Fibroblast of lung (primary cell): ENCODE results near the gene SIAH2. TPM values are rescaled to one million over a fixed set of nuclear protein-coding genes. Genes with fewer than 3 reads are reported as not detected.

ENCODE experiments used
- DNase-seq, 2 donors: peaks; one replicate each; pipeline versions ENCODE4 v3.0.0 to v3.0.0-alpha.2; 2010; ENCODE audit warnings: low read depth in 2 of 2
- H2AFZ ChIP-seq: 2 replicates; pipeline ENCODE4 v1.5.1; 2012; ENCODE audit warnings: low read length, control low read depth, inconsistent platforms
- H3K27ac ChIP-seq: 2 replicates; pipeline ENCODE4 v1.5.1; 2011; ENCODE audit warnings: low read length, control low read depth; ENCODE audit not compliant: insufficient read depth
- H3K27me3 ChIP-seq: 2 replicates; pipeline ENCODE4 v1.5.1; 2011; ENCODE audit warnings: mild to moderate bottlenecking, low read length; ENCODE audit not compliant: control insufficient read depth, insufficient read depth
- H3K36me3 ChIP-seq: 2 replicates; pipeline ENCODE4 v1.5.1; 2011; ENCODE audit warnings: low read length; ENCODE audit not compliant: control insufficient read depth, insufficient read depth
- H3K4me1 ChIP-seq: 2 replicates; pipeline ENCODE4 v1.5.1; 2011; ENCODE audit warnings: low read length; ENCODE audit not compliant: control insufficient read depth, insufficient read depth; ENCODE audit errors: extremely low read depth
- H3K4me2 ChIP-seq: 2 replicates; pipeline ENCODE4 v1.5.1; 2011; ENCODE audit warnings: low read length, control low read depth; ENCODE audit not compliant: insufficient read depth; ENCODE audit errors: extremely low read depth
- H3K4me3 ChIP-seq, 4 experiments: fragments of 200-600 bp in 1 of 4; sonication (generic) in 1 of 4; replicated peaks in 1 of 4; 2 replicates each; pipeline ENCODE4 v1.5.1; 2011 to 2016; ENCODE audit warnings: low read length in 4 of 4, low read depth in 3 of 4, mild to moderate bottlenecking in 3 of 4, control low read depth in 2 of 4, inconsistent platforms in 1 of 4, mixed read lengths in 1 of 4; ENCODE audit not compliant: insufficient read depth in 1 of 4; ENCODE audit errors: control extremely low read depth in 1 of 4
- H3K79me2 ChIP-seq: 2 replicates; pipeline ENCODE4 v1.5.1; 2012; ENCODE audit warnings: mild to moderate bottlenecking, low read length, inconsistent platforms; ENCODE audit not compliant: control insufficient read depth, insufficient read depth
- H3K9ac ChIP-seq: 2 replicates; pipeline ENCODE4 v1.5.1; 2011; ENCODE audit warnings: mild to moderate bottlenecking, low read length, control low read depth; ENCODE audit not compliant: insufficient read depth
- H3K9me3 ChIP-seq: 2 replicates; pipeline ENCODE4 v1.5.1; 2012; ENCODE audit warnings: low read depth, low read length; ENCODE audit not compliant: control insufficient read depth, insufficient read depth
- H4K20me1 ChIP-seq: 2 replicates; pipeline ENCODE4 v1.5.1; 2011; ENCODE audit warnings: low read length; ENCODE audit not compliant: control insufficient read depth, insufficient read depth; ENCODE audit errors: extremely low read depth
- EZH2 ChIP-seq: IDR thresholded peaks from 2 replicates; pipeline ENCODE4 v1.5.1; 2012; ENCODE audit warnings: low read length, control low read depth, mild to moderate bottlenecking; ENCODE audit errors: missing control alignments
- polyA minus RNA-seq: library from RNA; depleted of rRNA, polyadenylated mRNA; stranded (reverse); fragments of >200 nt; gene quantifications from 2 replicates; pipeline ENCODE4 v1.2.3, GENCODE V29; 2011; ENCODE audit warnings: low replicate concordance
- polyA plus RNA-seq, 2 donors: library from polyadenylated mRNA; depleted of rRNA in 1 of 2; stranded (reverse) in 1 of 2; unstranded in 1 of 2; fragments of >200 nt; gene quantifications; 2 replicates each; pipeline ENCODE4 v1.2.1, GENCODE V29; 2011 to 2012; ENCODE audit warnings: missing spikeins in 1 of 2
- total RNA-seq: library from RNA; depleted of rRNA; stranded (reverse); fragments of >200 nt; gene quantifications from 2 replicates; pipeline ENCODE4 v1.2.1, GENCODE V29; 2014
- TF ChIP-seq, protein P1 (sequence below), 2 donors: IDR thresholded peaks in 1 of 2; conservative IDR thresholded peaks in 1 of 2; 1 replicate in 1 of 2; 2 replicates in 1 of 2; pipeline ENCODE4 v1.5.1; 2011 to 2012; ENCODE audit warnings: low read length in 2 of 2, control low read depth in 1 of 2, inconsistent platforms in 1 of 2, low read depth in 1 of 2, mild to moderate bottlenecking in 1 of 2

The SIAH2 gene
- 28.9 and 31.1 TPM in 2 replicates for total RNA-seq
- polyA plus RNA-seq: 17.5 and 29.7 TPM in 2 replicates
- 16.6 and 22.7 TPM in 2 replicates for polyA plus RNA-seq (2012)
- 132 and 142 TPM in 2 replicates for polyA minus RNA-seq

GRCh38 chr3:150763122-150763840 is at the start of gene SIAH2:
Gene SIAH2 (minus strand): TSS chr3:150763169. CDS start chr3:150762849, 320 bp downstream.
- H3K4me2 ChIP-seq: peak within 1 kb of the TSS; percentile 96
- peak within 1 kb of the TSS; percentile 85 for H3K9ac ChIP-seq
- no peaks in the 10 kb centered on the region for H3K27me3 ChIP-seq
- no peaks in the 10 kb centered on the region for H3K9me3 ChIP-seq
- peaks cover 38% of the 10 kb centered on the region for H3K79me2 ChIP-seq
- peak within 1 kb of the TSS; percentile 97 for H3K27ac ChIP-seq
- H4K20me1 ChIP-seq: no peaks in the 10 kb centered on the region
- peak; percentile 94 to 95 for DNase-seq
- H3K36me3 ChIP-seq: no peaks in the 10 kb centered on the region
- peak within 1 kb of the TSS; percentile 97 for H2AFZ ChIP-seq
- H3K4me1 ChIP-seq: peaks cover 8% of the 10 kb centered on the region
- TF ChIP-seq EZH2: no peak
- TF ChIP-seq, protein P1, sequence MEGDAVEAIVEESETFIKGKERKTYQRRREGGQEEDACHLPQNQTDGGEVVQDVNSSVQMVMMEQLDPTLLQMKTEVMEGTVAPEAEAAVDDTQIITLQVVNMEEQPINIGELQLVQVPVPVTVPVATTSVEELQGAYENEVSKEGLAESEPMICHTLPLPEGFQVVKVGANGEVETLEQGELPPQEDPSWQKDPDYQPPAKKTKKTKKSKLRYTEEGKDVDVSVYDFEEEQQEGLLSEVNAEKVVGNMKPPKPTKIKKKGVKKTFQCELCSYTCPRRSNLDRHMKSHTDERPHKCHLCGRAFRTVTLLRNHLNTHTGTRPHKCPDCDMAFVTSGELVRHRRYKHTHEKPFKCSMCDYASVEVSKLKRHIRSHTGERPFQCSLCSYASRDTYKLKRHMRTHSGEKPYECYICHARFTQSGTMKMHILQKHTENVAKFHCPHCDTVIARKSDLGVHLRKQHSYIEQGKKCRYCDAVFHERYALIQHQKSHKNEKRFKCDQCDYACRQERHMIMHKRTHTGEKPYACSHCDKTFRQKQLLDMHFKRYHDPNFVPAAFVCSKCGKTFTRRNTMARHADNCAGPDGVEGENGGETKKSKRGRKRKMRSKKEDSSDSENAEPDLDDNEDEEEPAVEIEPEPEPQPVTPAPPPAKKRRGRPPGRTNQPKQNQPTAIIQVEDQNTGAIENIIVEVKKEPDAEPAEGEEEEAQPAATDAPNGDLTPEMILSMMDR (conservative IDR thresholded peaks at IDR 0.05 in 1 of 2, IDR thresholded peaks at IDR 0.05 in 1 of 2; ENCODE audit: low read depth in 1 of 2, low read length in 2 of 2): no peak
- peak within 1 kb of the TSS; percentile 87 to 97 (median 95) for H3K4me3 ChIP-seq

DNA sequence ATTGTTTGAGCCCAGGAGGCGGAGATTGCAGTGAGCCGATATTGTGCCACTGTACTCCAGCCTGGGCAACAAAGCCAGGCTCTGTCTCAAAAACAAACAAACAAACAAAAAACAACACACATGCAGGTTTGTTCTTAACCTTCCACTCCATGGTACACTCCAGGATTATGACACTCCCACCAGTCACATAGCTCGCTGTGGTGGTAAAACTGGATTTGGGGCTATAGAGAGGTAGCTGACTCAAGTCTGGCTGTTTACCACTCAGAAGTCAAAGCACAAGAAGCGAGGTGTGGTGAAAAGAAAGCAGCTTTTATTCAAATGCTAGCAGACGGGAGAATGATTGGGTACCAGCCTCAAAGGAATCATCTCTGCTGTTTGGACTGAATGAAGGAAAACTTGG is 49.0 kb upstream of the SIAH2 start:
- H3K27ac ChIP-seq: no peak overlapping the region
- H4K20me1 ChIP-seq: no peaks in the 10 kb centered on the region
- no peaks in the 10 kb centered on the region for H3K79me2 ChIP-seq
- H2AFZ ChIP-seq: no peak overlapping the region
- H3K4me2 ChIP-seq: no peak overlapping the region
- no peak for DNase-seq
- no peaks in the 10 kb centered on the region for H3K4me1 ChIP-seq
- H3K9me3 ChIP-seq: no peaks in the 10 kb centered on the region
- no peak overlapping the region for H3K9ac ChIP-seq
- H3K4me3 ChIP-seq: no peak overlapping the region
- TF ChIP-seq EZH2: no peak
- TF ChIP-seq, protein P1 (conservative IDR thresholded peaks at IDR 0.05 in 1 of 2, IDR thresholded peaks at IDR 0.05 in 1 of 2; ENCODE audit: low read depth in 1 of 2, low read length in 2 of 2): no peak
- H3K36me3 ChIP-seq: no peaks in the 10 kb centered on the region
- H3K27me3 ChIP-seq: peaks cover 8% of the 10 kb centered on the region

DNA sequence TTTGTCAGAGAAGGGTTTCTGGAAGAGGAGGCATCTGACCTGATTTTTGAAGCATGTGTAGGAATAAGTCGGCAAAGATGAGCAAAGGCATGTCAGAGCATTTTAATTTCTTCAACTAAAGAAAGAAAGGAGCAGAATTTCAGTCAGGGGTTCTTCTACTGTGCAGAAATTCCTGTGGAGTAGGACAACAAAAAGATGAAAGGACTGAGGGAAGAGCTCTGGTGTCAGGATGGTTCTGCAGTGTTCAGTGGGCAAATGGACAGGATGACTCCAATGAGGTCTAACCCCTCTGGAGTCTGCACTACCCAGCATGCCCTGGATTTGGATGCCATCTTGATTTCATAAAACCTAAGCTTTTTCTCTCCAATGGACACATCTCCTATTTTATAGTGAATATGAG is 47.7 kb upstream of the SIAH2 start:
- H3K27me3 ChIP-seq: peaks cover 12% of the 10 kb centered on the region
- H3K79me2 ChIP-seq: no peaks in the 10 kb centered on the region
- H3K4me1 ChIP-seq: no peaks in the 10 kb centered on the region
- H2AFZ ChIP-seq: no peak overlapping the region
- no peaks in the 10 kb centered on the region for H3K9me3 ChIP-seq
- no peak for DNase-seq
- H3K4me3 ChIP-seq: no peak overlapping the region
- H3K4me2 ChIP-seq: no peak overlapping the region
- no peaks in the 10 kb centered on the region for H4K20me1 ChIP-seq
- H3K27ac ChIP-seq: no peak overlapping the region
- TF ChIP-seq, protein P1 (conservative IDR thresholded peaks at IDR 0.05 in 1 of 2, IDR thresholded peaks at IDR 0.05 in 1 of 2; ENCODE audit: low read depth in 1 of 2, low read length in 2 of 2): no peak
- TF ChIP-seq EZH2: no peak
- no peak overlapping the region for H3K9ac ChIP-seq
- H3K36me3 ChIP-seq: no peaks in the 10 kb centered on the region
